ENCODE results near the gene EIF2D. TPM values are rescaled to one million over a fixed set of nuclear protein-coding genes. Genes with fewer than 3 reads are reported as not detected.

The EIF2D gene
- total RNA-seq, 1 experiment from 2014 or later, result 110 TPM

DNA sequence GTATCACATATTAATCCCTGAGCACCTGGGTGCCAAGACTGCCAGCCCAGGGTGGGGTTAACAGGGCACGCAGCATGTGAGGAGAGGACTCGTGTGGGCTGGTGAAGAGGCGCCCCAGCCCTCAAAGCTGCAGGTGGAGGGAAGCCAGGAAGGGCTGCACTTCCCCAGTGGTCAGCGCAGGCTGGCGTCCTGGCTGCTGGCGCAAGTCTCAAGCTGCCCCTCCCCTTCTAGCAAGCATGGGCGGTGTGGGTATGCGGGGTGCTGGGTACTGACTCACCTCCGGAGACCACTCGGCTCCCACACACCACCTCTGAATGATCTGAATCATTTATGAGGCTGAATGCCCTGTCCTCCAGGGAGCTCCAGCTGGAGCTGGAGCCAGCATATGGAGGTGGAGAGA, 44.0 kb downstream of the EIF2D start:
- H4K20me1 ChIP-seq (ENCODE audit: low read length), result no peaks in the 10 kb centered on the region
- H3K79me2 ChIP-seq (ENCODE audit: low read length), result no peaks in the 10 kb centered on the region
- BruUV-seq (replicated peaks), result no TSS peak
- ATAC-seq, result no peak
- H3F3A ChIP-seq (ENCODE audit: low read length, unreplicated experiment), result no peaks in the 10 kb centered on the region
- no peaks in the 10 kb centered on the region for H3K9me3 ChIP-seq (ENCODE audit: low read length)
- H3K36me3 ChIP-seq (ENCODE audit: low read depth, low read length), result no peaks in the 10 kb centered on the region
- no peaks in the 10 kb centered on the region for H3K27me3 ChIP-seq (ENCODE audit: low read length)
- H3K4me3 ChIP-seq (ENCODE audit: low read length), result no peak overlapping the region
- no peaks in the 10 kb centered on the region for H3K4me1 ChIP-seq (ENCODE audit: insufficient read depth, low read length)
- ChIA-PET POLR2A (ENCODE audit: unreplicated experiment) (no interaction called here), CTCF (no interaction called here)
- H3K27ac ChIP-seq (ENCODE audit: low read length), result no peak overlapping the region
- no peak overlapping the region for H3K9ac ChIP-seq (ENCODE audit: low read length)
- intact Hi-C loops (cut with micrococcal nuclease), result no loop called here
- no peak overlapping the region for H2AFZ ChIP-seq (ENCODE audit: low read length)
- no peak for DNase-seq
- no peak for TF ChIP-seq EZH2phosphoT487 (IDR thresholded peaks at IDR 0.05; ENCODE audit: borderline replicate concordance, low read length)
- TF ChIP-seq, protein P1, sequence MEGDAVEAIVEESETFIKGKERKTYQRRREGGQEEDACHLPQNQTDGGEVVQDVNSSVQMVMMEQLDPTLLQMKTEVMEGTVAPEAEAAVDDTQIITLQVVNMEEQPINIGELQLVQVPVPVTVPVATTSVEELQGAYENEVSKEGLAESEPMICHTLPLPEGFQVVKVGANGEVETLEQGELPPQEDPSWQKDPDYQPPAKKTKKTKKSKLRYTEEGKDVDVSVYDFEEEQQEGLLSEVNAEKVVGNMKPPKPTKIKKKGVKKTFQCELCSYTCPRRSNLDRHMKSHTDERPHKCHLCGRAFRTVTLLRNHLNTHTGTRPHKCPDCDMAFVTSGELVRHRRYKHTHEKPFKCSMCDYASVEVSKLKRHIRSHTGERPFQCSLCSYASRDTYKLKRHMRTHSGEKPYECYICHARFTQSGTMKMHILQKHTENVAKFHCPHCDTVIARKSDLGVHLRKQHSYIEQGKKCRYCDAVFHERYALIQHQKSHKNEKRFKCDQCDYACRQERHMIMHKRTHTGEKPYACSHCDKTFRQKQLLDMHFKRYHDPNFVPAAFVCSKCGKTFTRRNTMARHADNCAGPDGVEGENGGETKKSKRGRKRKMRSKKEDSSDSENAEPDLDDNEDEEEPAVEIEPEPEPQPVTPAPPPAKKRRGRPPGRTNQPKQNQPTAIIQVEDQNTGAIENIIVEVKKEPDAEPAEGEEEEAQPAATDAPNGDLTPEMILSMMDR (conservative IDR thresholded peaks at IDR 0.05; ENCODE audit: low read depth, low read length), result no peak
- TF ChIP-seq EZH2 (IDR thresholded peaks at IDR 0.05; ENCODE audit: low read length, unreplicated experiment), result no peak
- no peaks in the 10 kb centered on the region for H3K9me2 ChIP-seq (replicated peaks; ENCODE audit: low read length)
- no peak overlapping the region for H3K4me2 ChIP-seq (ENCODE audit: low read length)

DNA sequence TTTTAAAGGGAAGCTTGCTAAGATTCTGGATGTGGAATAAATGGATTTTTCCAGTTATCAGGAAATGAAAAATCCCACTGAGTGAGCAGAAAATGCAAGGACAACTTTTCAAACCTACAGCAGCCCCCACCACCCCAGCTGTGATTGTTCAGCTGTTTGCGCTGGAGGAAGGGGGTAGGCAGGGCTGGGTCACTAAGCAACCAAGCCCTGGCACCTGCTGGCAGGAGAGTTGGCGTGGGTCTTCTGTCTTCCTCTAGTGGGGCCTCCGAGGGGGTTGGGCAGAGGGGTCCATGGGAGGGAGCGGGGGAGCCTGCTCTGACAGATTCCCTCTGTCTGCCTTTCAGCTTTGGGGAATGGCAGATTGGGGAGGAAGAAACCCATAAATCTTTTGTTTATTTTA, 45.3 kb downstream of the EIF2D start:
- CTCF ChIA-PET, result interaction anchor here (0.6 kb wide), 1 partner anchor 22 kb away, joined by 4 read pairs; no protein-coding TSS in a partner anchor
- no peaks in the 10 kb centered on the region for H3K36me3 ChIP-seq (ENCODE audit: low read depth, low read length)
- ATAC-seq (no peak), DNase-seq (no peak)
- no peaks in the 10 kb centered on the region for H3K9me2 ChIP-seq (replicated peaks; ENCODE audit: low read length)
- H3K9me3 ChIP-seq (ENCODE audit: low read length), result no peaks in the 10 kb centered on the region
- intact Hi-C loops (cut with micrococcal nuclease), result no loop called here
- no peaks in the 10 kb centered on the region for H3K79me2 ChIP-seq (ENCODE audit: low read length)
- no TSS peak for BruUV-seq (replicated peaks)
- H3K27me3 ChIP-seq (ENCODE audit: low read length), result no peaks in the 10 kb centered on the region
- H3K4me3 ChIP-seq (ENCODE audit: low read length), result no peak overlapping the region
- H3K4me1 ChIP-seq (ENCODE audit: insufficient read depth, low read length), result no peaks in the 10 kb centered on the region
- no peak overlapping the region for H3K27ac ChIP-seq (ENCODE audit: low read length)
- H3K4me2 ChIP-seq (ENCODE audit: low read length), result no peak overlapping the region
- no peak overlapping the region for H2AFZ ChIP-seq (ENCODE audit: low read length)
- no peak for TF ChIP-seq EZH2 (IDR thresholded peaks at IDR 0.05; ENCODE audit: low read length, unreplicated experiment)
- TF ChIP-seq, protein P1 (conservative IDR thresholded peaks at IDR 0.05; ENCODE audit: low read depth, low read length), result no peak
- no peak for TF ChIP-seq EZH2phosphoT487 (IDR thresholded peaks at IDR 0.05; ENCODE audit: borderline replicate concordance, low read length)
- no peak overlapping the region for H3K9ac ChIP-seq (ENCODE audit: low read length)
- POLR2A ChIA-PET (ENCODE audit: unreplicated experiment), result no interaction called here
- no peaks in the 10 kb centered on the region for H4K20me1 ChIP-seq (ENCODE audit: low read length)
- no peaks in the 10 kb centered on the region for H3F3A ChIP-seq (ENCODE audit: low read length, unreplicated experiment)

DNA sequence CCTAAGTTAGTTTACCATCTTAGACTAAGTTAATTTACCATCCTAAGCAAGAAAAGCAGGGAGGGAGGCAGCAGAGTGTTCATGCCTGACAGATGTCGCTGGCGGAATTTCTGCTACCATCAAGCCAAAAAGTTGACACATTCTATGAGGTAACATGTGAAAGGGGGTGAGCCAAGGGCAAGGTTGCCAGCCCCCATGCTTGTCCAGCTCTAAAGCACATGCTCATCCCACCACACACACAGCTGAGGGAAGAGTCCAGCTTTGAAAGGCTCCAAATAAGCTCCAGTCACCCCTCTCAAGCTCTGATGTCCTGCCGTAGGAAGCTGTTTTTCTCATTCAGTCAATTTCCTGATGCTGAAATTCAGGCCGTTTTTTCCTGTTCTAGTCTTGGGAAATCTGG, 46.3 kb downstream of the EIF2D start:
- BruUV-seq (replicated peaks), result no TSS peak
- Histone ChIP-seq H4K20me1 (ENCODE audit: low read length) (no peaks in the 10 kb centered on the region), H3K4me2 (ENCODE audit: low read length) (no peak overlapping the region), H3F3A (ENCODE audit: low read length, unreplicated experiment) (no peaks in the 10 kb centered on the region), H2AFZ (ENCODE audit: low read length) (no peak overlapping the region), H3K27ac (ENCODE audit: low read length) (no peak overlapping the region), H3K9me3 (ENCODE audit: low read length) (no peaks in the 10 kb centered on the region), H3K9ac (ENCODE audit: low read length) (no peak overlapping the region), H3K4me1 (ENCODE audit: insufficient read depth, low read length) (no peaks in the 10 kb centered on the region), H3K36me3 (ENCODE audit: low read depth, low read length) (no peaks in the 10 kb centered on the region), H3K9me2 (replicated peaks; ENCODE audit: low read length) (no peaks in the 10 kb centered on the region), H3K27me3 (ENCODE audit: low read length) (no peaks in the 10 kb centered on the region), H3K4me3 (ENCODE audit: low read length) (no peak overlapping the region), H3K79me2 (ENCODE audit: low read length) (no peaks in the 10 kb centered on the region)
- ATAC-seq (no peak), DNase-seq (no peak)
- intact Hi-C loops (cut with micrococcal nuclease), result no loop called here
- TF ChIP-seq, protein P1 (conservative IDR thresholded peaks at IDR 0.05; ENCODE audit: low read depth, low read length), result no peak
- no peak for TF ChIP-seq EZH2phosphoT487 (IDR thresholded peaks at IDR 0.05; ENCODE audit: borderline replicate concordance, low read length)
- no peak for TF ChIP-seq EZH2 (IDR thresholded peaks at IDR 0.05; ENCODE audit: low read length, unreplicated experiment)
- ChIA-PET POLR2A (ENCODE audit: unreplicated experiment) (no interaction called here), CTCF (no interaction called here)

All from PC-3 (cell line).